Activated naive CD4-positive, alpha-beta T cell (primary cell): Measurements from ENCODE around the gene JMJD1C.

Experiments
- DNase-seq, 4 experiments: peaks; one replicate each; lab custom pipeline; 2025; lab: John Stamatoyannopoulos, UW

JMJD1C gene

GRCh38 chr10:63217120-63217605 lies 248.6 kb downstream of the JMJD1C start:
- DNase-seq = no peak

DNA sequence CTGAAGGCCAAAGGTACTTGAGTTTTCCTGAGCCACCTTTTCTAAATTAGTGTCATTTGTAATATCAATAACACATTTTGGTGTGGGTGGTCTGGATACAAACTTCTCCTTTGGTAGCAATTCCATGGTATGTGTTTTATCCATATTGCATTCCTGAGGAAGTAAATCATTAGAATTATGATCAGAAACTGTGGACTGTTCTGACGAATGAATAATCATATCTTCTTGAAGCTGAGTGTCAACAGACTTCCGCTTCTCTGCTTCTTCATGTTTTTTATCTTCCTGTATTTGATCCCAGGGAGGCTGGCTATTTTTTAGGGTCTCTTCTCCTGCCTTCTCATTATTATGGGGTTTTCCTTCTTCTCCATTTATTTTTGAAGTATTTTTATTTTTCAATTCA lies 251.2 kb downstream of the JMJD1C start:
- DNase-seq = no peak

- no peak for DNase-seq
Measured at GRCh38 chr10:63213489-63213888, 252.3 kb downstream of the JMJD1C start.

DNA sequence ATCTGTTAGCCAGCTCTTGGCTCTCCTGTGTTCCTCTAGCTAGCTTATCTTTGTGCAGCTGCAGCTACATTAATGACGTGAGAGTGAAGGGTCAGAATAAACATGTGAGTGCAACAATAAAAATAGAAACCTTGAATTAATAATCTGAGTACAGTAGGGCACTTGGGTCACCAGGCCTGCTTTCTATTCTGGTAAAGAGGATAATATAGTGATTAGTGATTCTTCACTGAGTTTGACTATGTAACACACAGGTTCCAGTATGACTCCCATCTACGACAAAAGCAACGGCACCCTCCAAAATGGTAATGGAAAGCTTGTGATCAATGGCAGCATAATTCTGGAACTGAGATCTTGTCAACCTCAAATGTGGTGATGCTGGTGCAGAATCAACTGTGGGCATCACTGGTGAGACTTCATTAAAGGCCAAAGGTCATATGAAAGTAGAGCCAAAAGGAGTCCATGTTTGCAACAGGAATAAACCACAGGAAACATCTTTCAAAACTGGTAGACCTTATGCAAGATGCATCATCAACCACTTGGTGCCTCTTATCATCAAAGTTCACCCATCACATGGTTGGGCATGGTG lies 255.1 kb downstream of the JMJD1C start:
- no peak for DNase-seq

- no peak for DNase-seq
Measured at GRCh38 chr10:63209705-63210104, 256.1 kb downstream of the JMJD1C start.

DNA sequence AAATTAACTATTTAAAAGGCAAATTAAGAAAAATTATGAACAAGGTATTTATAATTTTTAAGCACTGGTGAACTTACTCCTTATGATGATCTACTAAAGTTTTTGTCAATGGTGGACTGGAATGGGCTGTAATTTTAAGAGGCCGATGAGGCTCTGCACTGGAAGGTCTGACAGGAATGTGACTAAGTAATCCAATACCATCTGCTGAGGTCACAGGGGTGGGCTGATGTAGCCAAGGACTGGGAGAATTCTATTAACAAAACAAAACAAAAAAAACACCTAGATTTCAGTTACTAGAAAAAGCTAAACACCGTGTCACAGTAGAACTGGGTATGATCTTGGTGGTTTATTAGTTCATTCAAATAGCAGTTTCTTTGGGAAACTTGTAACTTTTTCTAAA lies 256.8 kb downstream of the JMJD1C start:
- no peak for DNase-seq

DNA sequence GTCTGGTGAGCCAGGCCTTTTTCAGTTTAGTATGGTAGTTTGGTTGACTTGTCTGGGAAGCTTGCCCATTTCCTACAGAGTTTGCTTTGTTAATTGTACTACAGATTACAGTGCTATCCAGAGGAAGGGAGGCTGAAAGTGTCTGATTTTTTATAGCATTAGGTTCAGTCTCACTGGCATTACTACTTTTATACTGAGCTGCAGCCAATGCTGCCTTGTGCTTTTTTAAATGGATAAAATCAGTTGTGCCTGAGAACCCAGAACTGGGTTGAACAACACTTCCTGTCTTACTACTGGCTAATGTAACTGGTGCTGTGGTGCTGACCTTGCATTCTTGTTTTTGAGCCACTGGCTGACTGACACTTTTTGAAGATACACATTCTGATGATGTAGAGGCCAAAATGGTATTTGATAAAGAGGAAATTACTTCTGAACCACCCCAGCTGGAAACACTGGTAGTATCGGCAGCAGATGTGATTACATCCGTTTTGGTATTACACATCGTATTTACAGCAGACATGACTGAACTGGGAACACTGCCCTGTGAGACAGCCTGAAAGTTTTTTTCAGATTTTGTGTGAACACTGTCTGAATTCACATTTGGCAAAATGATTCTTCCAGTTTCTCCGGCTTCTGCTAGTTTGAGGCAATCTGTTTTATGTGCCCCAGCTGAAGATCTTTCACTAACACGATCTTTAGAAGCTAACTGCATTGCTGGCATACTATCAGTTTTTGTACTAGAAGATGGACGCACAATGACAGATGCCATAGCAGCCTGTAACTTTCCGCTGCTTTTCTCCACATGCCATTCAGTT lies 258.6 kb downstream of the JMJD1C start:
- DNase-seq = no peak

- DNase-seq = no peak
Measured at GRCh38 chr10:63206576-63206975, 259.2 kb downstream of the JMJD1C start.

GRCh38 chr10:63205421-63205820 lies 260.4 kb downstream of the JMJD1C start:
- DNase-seq = no peak

DNA sequence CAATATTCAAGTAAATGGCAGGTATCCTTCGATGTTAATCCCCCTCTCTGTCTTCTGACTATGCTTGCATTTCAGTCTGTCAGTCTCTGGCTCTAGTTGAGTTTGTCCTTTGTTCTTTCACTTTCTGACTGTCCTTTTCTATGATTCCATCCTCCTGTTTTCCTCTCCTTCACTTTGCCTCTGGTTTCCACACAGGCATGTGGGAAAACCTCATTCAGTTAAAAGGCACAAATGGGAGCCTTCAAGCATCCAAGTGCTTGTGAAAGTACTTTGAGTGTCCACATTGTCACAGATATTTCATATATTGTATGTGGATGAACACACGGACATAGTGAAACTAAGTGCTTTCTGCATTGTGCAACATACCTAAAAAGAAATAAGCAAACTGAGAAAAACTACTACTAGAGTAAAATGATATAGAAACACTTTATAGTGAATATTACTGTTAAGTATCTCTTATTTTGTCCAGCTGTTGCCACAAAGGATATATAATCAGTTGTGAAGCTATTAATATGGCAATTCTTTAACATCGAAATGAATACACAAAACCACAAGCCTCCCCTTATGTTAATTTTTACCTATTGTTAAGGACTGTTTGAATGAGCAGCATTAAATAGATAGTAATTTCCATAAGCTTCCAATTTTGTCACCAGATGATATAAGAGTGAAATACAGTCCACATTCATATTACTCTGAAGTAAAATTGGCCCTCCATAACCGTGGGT lies 260.9 kb downstream of the JMJD1C start:
- no peak for DNase-seq

DNA sequence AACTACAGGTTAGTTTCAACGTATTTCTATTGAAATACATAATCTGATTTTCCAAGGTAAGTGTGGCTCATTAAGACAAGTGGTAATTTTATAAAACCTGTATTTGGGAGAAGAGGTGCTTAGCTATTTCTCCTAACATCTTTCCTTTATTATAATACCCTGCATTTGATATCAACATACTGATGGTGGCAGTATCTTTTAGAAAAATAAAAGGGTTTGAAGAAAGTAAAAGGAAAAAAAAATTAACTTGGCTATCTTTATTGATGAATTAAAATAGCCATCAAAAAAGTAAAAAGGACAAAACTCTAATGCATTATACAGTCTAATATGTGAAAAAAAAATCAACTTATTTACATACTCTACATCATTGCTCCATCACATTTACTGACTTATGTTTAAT lies 264.7 kb downstream of the JMJD1C start:
- DNase-seq = no peak

- no peak for DNase-seq
Measured at GRCh38 chr10:63200431-63200830, 265.3 kb downstream of the JMJD1C start.

- DNase-seq = no peak
Measured at GRCh38 chr10:63199716-63200115, 266.1 kb downstream of the JMJD1C start.

DNA sequence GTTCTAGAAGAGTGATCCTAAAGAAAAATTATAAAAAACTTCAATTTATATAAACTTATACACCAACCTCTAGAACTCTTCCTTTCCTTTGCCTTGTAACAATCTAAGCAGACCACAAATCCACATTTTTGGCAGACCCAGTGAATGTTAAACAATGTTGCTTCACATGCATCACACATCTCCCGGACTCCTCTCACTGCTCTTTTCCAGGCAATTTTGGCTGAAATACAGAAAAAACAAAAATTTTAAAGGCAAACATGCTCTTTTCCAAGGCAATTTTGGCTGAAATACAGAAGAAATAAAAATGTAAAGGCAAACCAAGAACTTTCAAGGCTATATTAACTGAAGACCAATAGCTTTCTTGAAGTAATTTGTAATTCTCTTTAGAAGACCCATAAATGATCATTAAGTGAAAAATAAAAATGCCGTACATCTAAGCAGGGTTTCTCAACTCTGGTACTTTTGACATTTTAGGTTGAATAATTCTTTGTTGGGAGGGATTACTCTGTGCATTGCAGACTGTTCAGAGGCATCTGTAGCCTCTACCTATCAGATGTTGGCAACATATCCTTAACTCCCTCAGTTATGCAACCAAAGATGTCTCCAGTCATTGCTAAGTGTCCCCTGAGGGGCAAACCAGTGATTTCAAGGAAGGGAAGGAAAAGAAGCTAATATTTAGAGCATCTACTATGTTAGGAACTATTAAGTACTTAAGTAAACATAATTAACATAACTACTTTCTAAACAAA lies 268.3 kb downstream of the JMJD1C start:
- no peak for DNase-seq

DNA sequence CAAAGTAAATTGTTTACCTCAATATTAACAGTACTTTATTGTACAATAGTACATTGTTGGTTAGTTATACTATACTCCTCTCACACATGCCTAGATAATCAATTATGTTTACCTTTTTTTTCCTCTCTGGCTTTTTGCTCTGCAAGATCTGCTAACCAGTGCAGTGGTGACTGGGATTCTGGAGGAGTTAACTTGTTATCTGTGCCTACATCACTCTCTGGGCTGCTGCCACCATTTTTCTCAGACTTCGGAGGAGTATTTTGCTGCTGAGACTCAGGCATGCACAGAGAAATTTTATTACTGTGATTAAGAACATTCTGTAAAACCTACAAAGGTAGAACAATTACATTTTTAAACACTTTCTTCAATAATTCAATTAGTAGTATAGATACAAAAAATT lies 273.0 kb downstream of the JMJD1C start:
- no peak for DNase-seq

- DNase-seq = no peak
Measured at GRCh38 chr10:63175534-63175933, 290.2 kb downstream of the JMJD1C start.

- no peak for DNase-seq
Measured at GRCh38 chr10:63173468-63174232, 292.1 kb downstream of the JMJD1C start.

DNA sequence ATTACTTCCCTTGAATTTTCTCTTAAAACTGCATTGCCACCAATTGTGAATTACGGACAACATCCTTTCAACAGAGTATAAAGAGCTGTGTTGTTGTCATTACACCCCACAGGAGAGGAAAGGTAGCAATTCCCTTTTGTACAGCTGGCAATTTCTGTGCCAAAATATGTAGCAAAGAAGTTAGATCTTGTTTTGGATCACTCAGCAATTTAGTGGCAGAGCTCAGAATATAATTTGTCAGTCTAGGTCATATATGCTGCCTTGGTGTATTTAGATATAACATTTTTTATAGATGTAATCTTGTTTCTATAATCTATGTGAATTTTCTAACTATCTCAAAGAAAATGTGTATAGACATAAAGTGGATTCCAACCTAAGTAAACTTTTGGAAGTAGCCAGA lies 293.9 kb downstream of the JMJD1C start:
- DNase-seq = no peak

- no peak for DNase-seq
Measured at GRCh38 chr10:63171255-63171855, 294.4 kb downstream of the JMJD1C start.

DNA sequence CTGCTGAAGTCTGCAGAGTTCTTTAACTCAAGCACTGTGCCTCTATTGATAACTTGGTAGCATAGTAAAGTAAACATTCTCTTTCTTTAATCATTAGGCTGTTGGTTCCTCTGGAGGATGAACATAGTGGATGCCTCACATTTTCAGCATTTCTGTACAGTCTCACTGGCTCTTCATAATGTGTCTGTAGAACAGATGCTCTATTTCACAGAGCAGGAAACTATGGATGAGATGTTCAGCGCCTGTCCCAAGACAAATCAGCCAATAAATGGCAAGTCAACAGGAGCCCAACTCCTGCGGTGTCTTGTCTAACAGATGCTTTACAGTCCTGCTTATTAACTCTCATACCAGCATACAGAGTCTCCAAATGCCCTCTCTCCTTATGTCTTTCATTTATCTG lies 296.2 kb downstream of the JMJD1C start:
- no peak for DNase-seq

- no peak for DNase-seq
Measured at GRCh38 chr10:63168821-63169462, 296.8 kb downstream of the JMJD1C start.
